Measurements from ENCODE around the gene DHX29. TPM values are rescaled to one million over a fixed set of nuclear protein-coding genes. Genes with fewer than 3 reads are reported as not detected.

The DHX29 gene
- total and polyA plus RNA-seq, 2 experiments from 2014 or later, result 32.9 to 46.5 TPM

DNA sequence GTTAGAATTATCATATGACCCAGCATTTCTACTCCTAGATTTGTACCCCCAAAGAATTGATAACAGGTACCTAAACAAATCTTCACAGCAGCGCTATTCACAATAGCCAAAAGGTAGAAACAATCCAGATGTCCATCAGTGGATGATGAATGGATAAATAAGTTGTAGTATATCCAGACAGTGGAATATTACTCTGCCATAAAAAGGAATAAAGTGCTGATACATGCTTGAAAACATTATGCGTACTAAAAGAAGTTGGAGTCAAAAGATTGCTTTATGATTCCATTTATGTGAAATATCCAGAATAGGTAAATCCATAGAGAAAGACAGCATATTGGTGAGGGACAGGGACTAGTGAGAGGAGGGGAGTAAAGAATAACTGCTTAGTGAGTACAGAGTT lies 26.3 kb upstream of the DHX29 start:
- Histone ChIP-seq H3K4me1 (ENCODE audit: insufficient read depth) (no peaks in the 10 kb centered on the region), H3K36me3 (replicated peaks; ENCODE audit: insufficient read depth, low read depth) (no peaks in the 10 kb centered on the region), H4K20me1 (ENCODE audit: insufficient read depth, poor library complexity, severe bottlenecking) (no peaks in the 10 kb centered on the region), H3K9me3 (ENCODE audit: low read depth) (no peaks in the 10 kb centered on the region), H3K9me2 (replicated peaks; ENCODE audit: insufficient read depth) (no peaks in the 10 kb centered on the region), H3K27me3 (no peaks in the 10 kb centered on the region), H3K4me2 (no peak overlapping the region), H3K4me3 (no peak overlapping the region), H2AFZ (no peak overlapping the region), H3K27ac (no peak overlapping the region), H3K79me2 (peaks cover 50% of the 10 kb centered on the region)
- TF ChIP-seq, protein P1, sequence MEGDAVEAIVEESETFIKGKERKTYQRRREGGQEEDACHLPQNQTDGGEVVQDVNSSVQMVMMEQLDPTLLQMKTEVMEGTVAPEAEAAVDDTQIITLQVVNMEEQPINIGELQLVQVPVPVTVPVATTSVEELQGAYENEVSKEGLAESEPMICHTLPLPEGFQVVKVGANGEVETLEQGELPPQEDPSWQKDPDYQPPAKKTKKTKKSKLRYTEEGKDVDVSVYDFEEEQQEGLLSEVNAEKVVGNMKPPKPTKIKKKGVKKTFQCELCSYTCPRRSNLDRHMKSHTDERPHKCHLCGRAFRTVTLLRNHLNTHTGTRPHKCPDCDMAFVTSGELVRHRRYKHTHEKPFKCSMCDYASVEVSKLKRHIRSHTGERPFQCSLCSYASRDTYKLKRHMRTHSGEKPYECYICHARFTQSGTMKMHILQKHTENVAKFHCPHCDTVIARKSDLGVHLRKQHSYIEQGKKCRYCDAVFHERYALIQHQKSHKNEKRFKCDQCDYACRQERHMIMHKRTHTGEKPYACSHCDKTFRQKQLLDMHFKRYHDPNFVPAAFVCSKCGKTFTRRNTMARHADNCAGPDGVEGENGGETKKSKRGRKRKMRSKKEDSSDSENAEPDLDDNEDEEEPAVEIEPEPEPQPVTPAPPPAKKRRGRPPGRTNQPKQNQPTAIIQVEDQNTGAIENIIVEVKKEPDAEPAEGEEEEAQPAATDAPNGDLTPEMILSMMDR (IDR thresholded peaks at IDR 0.05; ENCODE audit: poor library complexity), result no peak
- TF ChIP-seq EZH2phosphoT487 (IDR thresholded peaks at IDR 0.05; ENCODE audit: low read depth, severe bottlenecking, unreplicated experiment) (no peak), EZH2 (IDR thresholded peaks at IDR 0.05; ENCODE audit: borderline replicate concordance) (no peak)
- WGBS (ENCODE audit: low lambda C conversion rate, missing lambda C conversion rate), result 98% methylated on average over 2 of the region's 2 CpGs
- no peak for DNase-seq (ENCODE audit: low spot score)

DNA sequence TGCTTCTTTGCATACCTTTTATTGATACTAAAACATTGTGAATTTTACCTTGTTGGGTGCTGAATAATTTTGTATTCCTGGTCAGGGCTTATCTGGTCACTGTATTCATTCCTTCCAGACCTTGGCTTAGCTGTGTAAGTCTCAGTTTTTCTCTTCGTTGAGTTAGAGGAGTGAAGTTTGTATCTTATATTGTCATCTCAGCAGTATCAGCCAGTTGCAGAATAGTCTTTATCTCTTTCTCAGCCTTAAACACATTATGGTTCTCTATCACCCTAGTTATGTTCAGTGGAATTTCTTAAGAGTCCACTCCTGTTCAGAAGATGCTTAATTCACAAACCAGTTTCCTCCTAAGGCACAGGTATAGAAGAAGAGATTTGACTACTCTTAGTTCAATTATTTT lies 25.5 kb upstream of the DHX29 start:
- Histone ChIP-seq H3K27ac (no peak overlapping the region), H3K36me3 (replicated peaks; ENCODE audit: insufficient read depth, low read depth) (no peaks in the 10 kb centered on the region), H3K27me3 (no peaks in the 10 kb centered on the region), H3K4me2 (no peak overlapping the region), H3K4me1 (ENCODE audit: insufficient read depth) (no peaks in the 10 kb centered on the region), H3K9me2 (replicated peaks; ENCODE audit: insufficient read depth) (no peaks in the 10 kb centered on the region), H4K20me1 (ENCODE audit: insufficient read depth, poor library complexity, severe bottlenecking) (no peaks in the 10 kb centered on the region), H2AFZ (no peak overlapping the region), H3K9me3 (ENCODE audit: low read depth) (no peaks in the 10 kb centered on the region), H3K4me3 (no peak overlapping the region), H3K79me2 (peaks cover 43% of the 10 kb centered on the region)
- TF ChIP-seq, protein P1 (IDR thresholded peaks at IDR 0.05; ENCODE audit: poor library complexity), result no peak
- TF ChIP-seq EZH2 (IDR thresholded peaks at IDR 0.05; ENCODE audit: borderline replicate concordance) (no peak), EZH2phosphoT487 (IDR thresholded peaks at IDR 0.05; ENCODE audit: low read depth, severe bottlenecking, unreplicated experiment) (no peak)
- DNase-seq (ENCODE audit: low spot score), result no peak
- 89% methylated on average over 1 of the region's 1 CpG for WGBS (ENCODE audit: low lambda C conversion rate, missing lambda C conversion rate)

DNA sequence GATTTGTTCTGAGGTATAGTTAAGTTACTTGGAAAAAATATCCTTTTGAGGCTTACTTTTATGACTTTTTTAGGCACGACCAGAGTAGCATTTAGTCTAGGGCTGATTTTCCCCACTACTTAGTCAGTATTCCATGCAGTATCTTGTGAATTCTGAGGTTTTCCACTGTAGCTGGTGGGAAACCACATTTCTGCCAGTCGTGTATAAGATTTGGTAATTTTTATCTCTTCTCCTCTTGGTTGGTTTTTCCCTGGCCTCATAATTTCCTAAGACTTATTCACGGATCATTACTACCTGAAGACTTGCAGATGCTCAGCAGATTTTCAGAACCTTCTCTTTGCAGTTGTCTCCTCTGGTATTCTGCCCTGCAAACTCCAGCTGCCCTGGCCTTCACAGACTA lies 23.8 kb upstream of the DHX29 start:
- no peak overlapping the region for H3K4me3 ChIP-seq
- TF ChIP-seq, protein P1 (IDR thresholded peaks at IDR 0.05; ENCODE audit: poor library complexity), result no peak
- TF ChIP-seq EZH2 (IDR thresholded peaks at IDR 0.05; ENCODE audit: borderline replicate concordance) (no peak), EZH2phosphoT487 (IDR thresholded peaks at IDR 0.05; ENCODE audit: low read depth, severe bottlenecking, unreplicated experiment) (no peak)
- WGBS (ENCODE audit: low lambda C conversion rate, missing lambda C conversion rate), result 92% methylated on average over 3 of the region's 3 CpGs
- H3K27ac ChIP-seq, result no peak overlapping the region
- no peaks in the 10 kb centered on the region for H3K27me3 ChIP-seq
- no peaks in the 10 kb centered on the region for H3K36me3 ChIP-seq (replicated peaks; ENCODE audit: insufficient read depth, low read depth)
- no peak for DNase-seq (ENCODE audit: low spot score)
- no peak overlapping the region for H3K4me2 ChIP-seq
- H2AFZ ChIP-seq, result no peak overlapping the region
- no peaks in the 10 kb centered on the region for H3K9me2 ChIP-seq (replicated peaks; ENCODE audit: insufficient read depth)
- no peaks in the 10 kb centered on the region for H4K20me1 ChIP-seq (ENCODE audit: insufficient read depth, poor library complexity, severe bottlenecking)
- H3K9me3 ChIP-seq (ENCODE audit: low read depth), result no peaks in the 10 kb centered on the region
- H3K4me1 ChIP-seq (ENCODE audit: insufficient read depth), result no peaks in the 10 kb centered on the region
- H3K79me2 ChIP-seq, result peaks cover 34% of the 10 kb centered on the region

GRCh38 chr5:55327281-55327680 lies 19.8 kb upstream of the DHX29 start:
- H4K20me1 ChIP-seq (ENCODE audit: insufficient read depth, poor library complexity, severe bottlenecking), result no peaks in the 10 kb centered on the region
- H3K4me1 ChIP-seq (ENCODE audit: insufficient read depth), result no peaks in the 10 kb centered on the region
- H3K27me3 ChIP-seq, result no peaks in the 10 kb centered on the region
- 89% methylated on average over 2 of the region's 2 CpGs for WGBS (ENCODE audit: low lambda C conversion rate, missing lambda C conversion rate)
- no peak overlapping the region for H2AFZ ChIP-seq
- no peaks in the 10 kb centered on the region for H3K9me3 ChIP-seq (ENCODE audit: low read depth)
- peaks cover 23% of the 10 kb centered on the region for H3K79me2 ChIP-seq
- no peak for DNase-seq (ENCODE audit: low spot score)
- no peak for TF ChIP-seq EZH2 (IDR thresholded peaks at IDR 0.05; ENCODE audit: borderline replicate concordance)
- TF ChIP-seq EZH2phosphoT487 (IDR thresholded peaks at IDR 0.05; ENCODE audit: low read depth, severe bottlenecking, unreplicated experiment), result no peak
- TF ChIP-seq, protein P1 (IDR thresholded peaks at IDR 0.05; ENCODE audit: poor library complexity), result no peak
- H3K27ac ChIP-seq, result no peak overlapping the region
- no peak overlapping the region for H3K4me3 ChIP-seq
- H3K9me2 ChIP-seq (replicated peaks; ENCODE audit: insufficient read depth), result no peaks in the 10 kb centered on the region
- H3K36me3 ChIP-seq (replicated peaks; ENCODE audit: insufficient read depth, low read depth), result no peaks in the 10 kb centered on the region
- H3K4me2 ChIP-seq, result no peak overlapping the region

Measured in hepatocyte (in vitro differentiated cells).